GM18519 (cell line): ENCODE results near the gene DDX54.
"Not testable (repeated sequence)": the region's sequence is repeated elsewhere in the genome, so short reads cannot be mapped to it uniquely, and the experiment has no call there.

Experiments
- ATAC-seq: cut with Tn5 transposase; IDR thresholded peaks from one replicate; pipeline ENCODE4 v1.9.1; 2021; ENCODE audit warnings: mild to moderate bottlenecking, moderate library complexity; ENCODE audit not compliant: unreplicated experiment, low FRiP score

Gene DDX54

GRCh38 chr12:113128802-113129663 is 56.2 kb downstream of the DDX54 start:
- no peak for ATAC-seq

GRCh38 chr12:113127791-113128199 is 57.5 kb downstream of the DDX54 start:
- ATAC-seq, result no peak

- no peak for ATAC-seq
Observed at GRCh38 chr12:113120670-113121370, 64.5 kb downstream of the DDX54 start.

DNA sequence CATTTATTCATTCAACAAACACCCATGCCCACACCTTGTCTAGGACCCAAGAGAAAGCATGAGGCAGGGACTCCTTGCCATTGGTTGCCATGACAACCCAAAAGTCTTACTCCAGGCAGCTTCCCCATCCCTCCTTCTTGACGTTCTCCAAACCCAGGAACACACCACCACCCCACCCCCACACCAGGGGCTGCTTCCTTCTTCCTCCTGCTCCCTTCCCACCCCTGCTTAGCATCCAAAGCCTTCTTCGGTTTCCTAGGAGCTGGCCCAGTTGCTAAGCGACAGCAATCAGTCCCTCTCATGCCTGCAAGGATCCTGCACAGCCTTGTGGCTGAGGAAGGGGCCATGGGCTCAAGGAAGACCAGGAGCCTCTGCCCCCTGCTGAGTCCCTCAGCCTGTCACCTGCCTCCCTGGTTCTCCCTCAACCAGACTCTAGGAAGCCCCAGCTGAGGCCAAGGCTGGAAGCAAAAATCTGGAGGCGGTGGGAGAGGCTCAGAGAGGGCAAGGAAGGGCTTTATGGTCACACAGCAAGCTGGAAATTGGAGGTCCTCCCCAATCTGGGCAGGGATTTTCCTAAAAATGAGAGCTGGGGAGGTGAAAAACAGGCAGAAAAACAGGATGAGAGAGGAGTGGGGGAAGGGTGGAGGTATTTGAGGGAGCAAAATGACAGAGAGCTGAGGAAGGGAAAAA is 65.2 kb downstream of the DDX54 start:
- ATAC-seq, result no peak

DNA sequence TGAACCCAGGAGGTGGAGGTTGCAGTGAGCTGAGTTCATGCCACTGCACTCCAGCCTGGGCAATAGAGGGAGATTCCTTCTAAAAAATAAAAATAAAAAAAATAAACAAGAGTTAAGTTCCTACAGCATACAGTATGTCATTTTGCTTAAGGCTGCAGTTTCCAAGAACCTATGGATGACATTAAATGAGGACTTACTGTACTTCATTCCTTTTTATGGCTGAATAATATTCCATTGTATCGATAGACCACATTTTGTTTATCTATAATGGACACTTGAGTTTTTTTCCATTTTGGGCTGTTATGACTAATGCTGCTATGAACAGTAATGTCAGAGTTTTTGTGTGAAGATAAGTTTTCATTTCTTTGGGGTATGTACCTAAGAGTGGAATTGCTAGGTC is 67.1 kb downstream of the DDX54 start:
- ATAC-seq, result no peak

DNA sequence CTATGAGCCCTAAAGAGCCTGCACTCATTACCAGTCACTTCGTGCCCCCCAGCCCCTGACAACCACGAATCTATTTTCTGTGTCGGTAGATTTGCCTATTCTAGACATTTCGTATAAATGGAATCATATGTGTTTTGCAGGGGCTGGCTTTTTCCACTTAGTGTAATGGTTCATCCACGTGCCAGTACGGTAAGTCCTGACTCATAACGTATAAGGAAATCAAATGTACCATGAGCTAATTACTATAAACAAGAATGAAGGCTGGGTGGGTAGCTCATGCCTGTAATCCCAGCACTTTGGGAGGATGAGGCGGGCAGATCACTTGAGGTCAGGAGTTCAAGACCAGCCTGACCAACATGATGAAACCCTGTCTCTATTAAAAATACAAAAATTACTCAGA is 67.6 kb downstream of the DDX54 start:
- not testable (repeated sequence) for ATAC-seq

DNA sequence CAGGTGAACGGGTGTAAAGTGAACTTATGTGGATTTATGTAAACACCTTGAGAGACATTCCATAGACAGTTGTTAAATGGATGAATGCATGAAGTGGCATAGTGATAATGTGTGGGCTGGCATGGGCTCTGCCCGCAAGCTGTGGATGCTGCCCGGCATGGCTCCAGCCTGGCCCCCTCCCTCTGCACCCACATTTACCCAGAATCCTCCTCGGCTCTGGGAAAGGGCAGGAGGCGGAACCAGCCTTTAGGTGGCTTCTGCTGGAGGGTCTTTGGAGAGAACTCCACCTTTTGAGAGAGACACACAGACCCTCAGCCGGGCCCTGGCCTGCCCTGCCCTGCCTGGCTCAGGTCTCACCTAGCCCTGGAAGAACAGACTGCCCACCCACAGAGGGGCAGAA is 68.4 kb downstream of the DDX54 start:
- ATAC-seq, result no peak

DNA sequence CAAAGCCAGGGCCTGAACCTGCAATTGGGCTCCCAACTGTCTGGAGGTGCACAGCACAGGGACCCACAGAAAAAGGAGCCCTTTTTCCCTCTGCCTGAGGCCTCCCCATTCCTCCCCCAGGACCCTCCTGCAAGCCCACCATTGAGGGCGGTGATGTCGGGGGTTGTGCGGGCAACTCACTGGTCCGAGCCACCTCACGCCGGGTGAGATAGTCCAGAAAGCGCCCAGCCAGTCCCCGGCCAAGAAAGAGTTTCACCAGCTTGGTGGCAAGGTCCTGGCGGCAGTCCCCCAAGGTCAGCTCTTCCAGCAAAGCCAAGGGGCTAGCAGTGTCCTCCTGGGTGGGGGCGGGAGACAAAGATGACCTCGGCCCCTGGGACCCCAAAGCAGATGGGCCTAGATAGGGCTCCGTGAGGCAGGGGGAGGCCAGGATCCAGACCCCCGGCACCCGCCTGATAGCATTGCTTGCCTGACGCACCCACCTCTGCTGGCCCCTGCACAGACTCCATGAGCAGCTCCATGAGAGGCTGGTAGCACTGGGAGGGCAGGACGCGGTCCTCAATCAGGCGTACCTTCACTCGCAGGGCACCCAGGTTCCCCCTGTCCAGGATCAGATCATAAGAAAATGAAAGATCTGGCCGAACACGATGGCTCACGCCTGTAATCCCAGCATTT is 69.7 kb downstream of the DDX54 start:
- no peak for ATAC-seq

DNA sequence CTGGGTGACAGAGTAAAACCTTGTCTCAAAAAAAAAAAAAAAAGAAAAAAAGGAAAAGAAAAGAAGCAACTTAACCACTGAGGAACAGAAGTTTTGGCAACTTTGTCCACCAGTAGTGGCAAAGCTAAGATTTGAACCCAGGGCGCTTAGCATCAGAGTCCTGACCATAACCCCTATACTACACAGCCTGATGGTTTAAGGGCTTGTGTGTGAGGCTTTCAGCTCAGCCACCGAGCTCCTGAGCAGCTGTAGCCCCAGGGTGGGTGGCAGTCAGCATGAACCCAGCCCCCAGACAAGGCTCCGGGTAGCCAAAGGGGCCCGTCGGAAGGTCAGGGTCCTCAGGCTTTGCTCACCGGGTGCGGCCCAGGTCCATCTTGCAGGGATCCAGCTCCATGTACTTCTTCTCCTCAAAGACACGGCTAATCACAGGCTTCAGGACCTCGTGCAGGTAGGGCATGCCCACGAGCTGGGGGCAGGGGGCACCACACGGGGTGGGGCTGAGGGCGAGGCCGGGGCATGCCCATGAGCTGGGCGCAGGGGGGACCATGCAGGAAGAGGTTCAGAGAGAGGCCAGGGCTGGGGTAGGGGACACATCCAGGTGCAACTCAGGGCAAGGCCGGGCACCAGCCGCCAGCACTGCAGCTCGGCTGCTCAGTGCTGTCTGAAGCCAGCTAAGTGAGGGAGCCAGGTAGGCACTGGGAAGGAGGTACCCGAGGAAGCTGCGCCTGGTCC is 70.7 kb downstream of the DDX54 start:
- ATAC-seq, result no peak

DNA sequence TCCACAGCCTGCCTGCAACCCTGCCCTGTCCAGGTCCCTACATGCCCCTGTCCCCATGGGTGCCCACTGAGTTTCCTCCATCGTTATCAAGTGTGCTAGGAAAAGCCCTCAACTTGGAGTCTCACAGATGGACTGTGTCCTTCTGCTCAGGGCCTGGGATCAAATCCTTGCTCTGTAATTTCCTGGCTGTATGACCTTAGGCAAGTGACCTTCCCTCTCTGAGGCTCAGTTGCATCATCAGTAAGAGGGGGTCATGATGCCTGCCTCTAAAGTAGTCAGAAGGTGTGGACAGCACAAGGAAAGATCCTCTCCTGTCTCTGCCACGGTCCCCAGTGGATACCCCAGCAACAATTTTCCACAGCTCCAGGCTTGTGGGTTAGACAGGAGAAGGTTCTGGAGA is 71.9 kb downstream of the DDX54 start:
- no peak for ATAC-seq

- no peak for ATAC-seq
Observed at GRCh38 chr12:113112043-113112899, 73.0 kb downstream of the DDX54 start.

DNA sequence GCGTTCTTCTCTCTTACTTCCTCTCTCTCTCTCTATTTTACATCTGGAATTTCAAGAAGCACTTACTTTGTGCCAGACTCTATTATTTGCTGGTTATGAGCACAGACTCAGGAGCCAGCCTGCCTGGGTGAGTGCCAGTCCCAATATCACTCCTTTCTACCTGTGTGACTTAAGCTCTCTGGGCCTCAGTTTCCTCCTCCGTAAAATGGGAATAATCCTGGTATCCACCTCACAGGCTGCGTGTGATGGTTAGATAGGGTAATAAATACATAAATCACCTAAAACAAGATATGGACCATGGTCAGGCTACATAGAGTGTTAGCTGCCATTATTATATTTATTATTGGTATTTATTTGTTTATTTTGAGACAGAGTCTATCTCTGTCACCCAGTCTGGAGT is 74.0 kb downstream of the DDX54 start:
- ATAC-seq, result no peak

- no peak for ATAC-seq
Observed at GRCh38 chr12:113109872-113110599, 75.2 kb downstream of the DDX54 start.

- ATAC-seq, result no peak
Observed at GRCh38 chr12:113109360-113109759, 75.9 kb downstream of the DDX54 start.

- no peak for ATAC-seq
Observed at GRCh38 chr12:113108308-113108707, 77.0 kb downstream of the DDX54 start.
